Measurements from ENCODE around the gene OBP2B.
"Not testable (repeated sequence)": the region's sequence is repeated elsewhere in the genome, so short reads cannot be mapped to it uniquely, and the experiment has no call there.

The OBP2B gene

GRCh38 chr9:133231934-133232568 lies 23.0 kb upstream of the OBP2B start:
- H3K27ac Mint-ChIP-seq; H3K9me3 Mint-ChIP-seq; H3K36me3 Mint-ChIP-seq (ENCODE audit: low read depth); H3K4me3 Mint-ChIP-seq; H3K27me3 Mint-ChIP-seq; H3K4me1 Mint-ChIP-seq (ENCODE audit: low read depth): not testable (repeated sequence)

GRCh38 chr9:133230514-133230913 lies 21.5 kb upstream of the OBP2B start:
- not testable (repeated sequence) for H3K4me3 Mint-ChIP-seq; H3K36me3 Mint-ChIP-seq (ENCODE audit: low read depth); H3K4me1 Mint-ChIP-seq (ENCODE audit: low read depth); H3K9me3 Mint-ChIP-seq; H3K27me3 Mint-ChIP-seq; H3K27ac Mint-ChIP-seq

GRCh38 chr9:133230093-133230492 lies 21.0 kb upstream of the OBP2B start:
- Mint-ChIP-seq H3K4me1 (ENCODE audit: low read depth) (no peaks in the 10 kb centered on the region), H3K27me3 (no peaks in the 10 kb centered on the region), H3K27ac (no peak overlapping the region), H3K36me3 (ENCODE audit: low read depth) (no peaks in the 10 kb centered on the region), H3K9me3 (no peaks in the 10 kb centered on the region), H3K4me3 (no peak overlapping the region)

- not testable (repeated sequence) for H3K4me3 Mint-ChIP-seq
Observed at GRCh38 chr9:133228474-133229193, 19.6 kb upstream of the OBP2B start.

GRCh38 chr9:133227996-133228395 lies 18.9 kb upstream of the OBP2B start:
- H3K4me3 Mint-ChIP-seq; H3K9me3 Mint-ChIP-seq; H3K36me3 Mint-ChIP-seq (ENCODE audit: low read depth); H3K4me1 Mint-ChIP-seq (ENCODE audit: low read depth); H3K27me3 Mint-ChIP-seq; H3K27ac Mint-ChIP-seq: not testable (repeated sequence)

More at GRCh38 chr9:133228474-133229193, 19.6 kb upstream of the OBP2B start:
- H3K4me1 Mint-ChIP-seq (ENCODE audit: low read depth); H3K27ac Mint-ChIP-seq; H3K9me3 Mint-ChIP-seq; H3K36me3 Mint-ChIP-seq (ENCODE audit: low read depth); H3K27me3 Mint-ChIP-seq: not testable (repeated sequence)

- Mint-ChIP-seq H3K27ac (no peak overlapping the region), H3K9me3 (no peaks in the 10 kb centered on the region), H3K27me3 (peaks cover 3% of the 10 kb centered on the region), H3K4me1 (ENCODE audit: low read depth) (no peaks in the 10 kb centered on the region), H3K36me3 (ENCODE audit: low read depth) (no peaks in the 10 kb centered on the region), H3K4me3 (no peak overlapping the region)
Observed at GRCh38 chr9:133227242-133227860, 18.3 kb upstream of the OBP2B start.

- no peaks in the 10 kb centered on the region for H3K9me3 Mint-ChIP-seq
- H3K27ac Mint-ChIP-seq, result no peak overlapping the region
- H3K4me1 Mint-ChIP-seq (ENCODE audit: low read depth), result no peaks in the 10 kb centered on the region
- peaks cover 3% of the 10 kb centered on the region for H3K27me3 Mint-ChIP-seq
- H3K36me3 Mint-ChIP-seq (ENCODE audit: low read depth), result no peaks in the 10 kb centered on the region
- no peak overlapping the region for H3K4me3 Mint-ChIP-seq
Observed at GRCh38 chr9:133226219-133227171, 17.4 kb upstream of the OBP2B start.

- H3K9me3 Mint-ChIP-seq, result no peaks in the 10 kb centered on the region
- no peaks in the 10 kb centered on the region for H3K4me1 Mint-ChIP-seq (ENCODE audit: low read depth)
- no peaks in the 10 kb centered on the region for H3K36me3 Mint-ChIP-seq (ENCODE audit: low read depth)
- no peak overlapping the region for H3K4me3 Mint-ChIP-seq
- peaks cover 8% of the 10 kb centered on the region for H3K27me3 Mint-ChIP-seq
- no peak overlapping the region for H3K27ac Mint-ChIP-seq
Observed at GRCh38 chr9:133225171-133226011, 16.3 kb upstream of the OBP2B start.

GRCh38 chr9:133224762-133225161 lies 15.7 kb upstream of the OBP2B start:
- peaks cover 12% of the 10 kb centered on the region for H3K27me3 Mint-ChIP-seq
- no peaks in the 10 kb centered on the region for H3K36me3 Mint-ChIP-seq (ENCODE audit: low read depth)
- no peaks in the 10 kb centered on the region for H3K9me3 Mint-ChIP-seq
- H3K4me1 Mint-ChIP-seq (ENCODE audit: low read depth), result no peaks in the 10 kb centered on the region
- H3K27ac Mint-ChIP-seq, result no peak overlapping the region
- H3K4me3 Mint-ChIP-seq, result no peak overlapping the region

- not testable (repeated sequence) for H3K4me1 Mint-ChIP-seq (ENCODE audit: low read depth); H3K36me3 Mint-ChIP-seq (ENCODE audit: low read depth); H3K27ac Mint-ChIP-seq; H3K9me3 Mint-ChIP-seq; H3K4me3 Mint-ChIP-seq
- H3K27me3 Mint-ChIP-seq, result peaks cover 27% of the 10 kb centered on the region
Observed at GRCh38 chr9:133223159-133223756, 14.2 kb upstream of the OBP2B start.

- not testable (repeated sequence) for H3K27ac Mint-ChIP-seq; H3K4me1 Mint-ChIP-seq (ENCODE audit: low read depth); H3K4me3 Mint-ChIP-seq; H3K9me3 Mint-ChIP-seq; H3K36me3 Mint-ChIP-seq (ENCODE audit: low read depth)
- peaks cover 37% of the 10 kb centered on the region for H3K27me3 Mint-ChIP-seq
Observed at GRCh38 chr9:133221994-133222393, 12.9 kb upstream of the OBP2B start.

- H3K27me3 Mint-ChIP-seq, result peaks cover 37% of the 10 kb centered on the region
- H3K4me3 Mint-ChIP-seq, result no peak overlapping the region
- H3K4me1 Mint-ChIP-seq (ENCODE audit: low read depth), result no peaks in the 10 kb centered on the region
- H3K27ac Mint-ChIP-seq, result no peak overlapping the region
- no peaks in the 10 kb centered on the region for H3K9me3 Mint-ChIP-seq
- no peaks in the 10 kb centered on the region for H3K36me3 Mint-ChIP-seq (ENCODE audit: low read depth)
Observed at GRCh38 chr9:133221177-133221809, 12.2 kb upstream of the OBP2B start.

- not testable (repeated sequence) for H3K4me1 Mint-ChIP-seq (ENCODE audit: low read depth); H3K36me3 Mint-ChIP-seq (ENCODE audit: low read depth); H3K9me3 Mint-ChIP-seq; H3K4me3 Mint-ChIP-seq; H3K27ac Mint-ChIP-seq
- peaks cover 54% of the 10 kb centered on the region for H3K27me3 Mint-ChIP-seq
Observed at GRCh38 chr9:133218049-133218975, 9.3 kb upstream of the OBP2B start.

All from stimulated activated naive CD8-positive, alpha-beta T cell treated with anti-CD3 and anti-CD28 coated beads, Interleukin-15, Interleukin-2, amounts not matched to agents 100 ng/mL and 50 ng/mL, for 24 hours (primary cell).